NCI-H748 (cell line): ENCODE results near the gene GASK1A.
"Not testable (repeated sequence)": the region's sequence is repeated elsewhere in the genome, so short reads cannot be mapped to it uniquely, and the experiment has no call there.

Experiments used
- DNase-seq: peaks from one replicate; lab custom pipeline; 2025; ENCODE audit not compliant: unreplicated experiment; lab: John Stamatoyannopoulos, UW

Gene GASK1A

GRCh38 chr3:43030162-43030935 is 51.2 kb downstream of the GASK1A start:
- DNase-seq, result no peak

GRCh38 chr3:43031485-43031884 is 52.4 kb downstream of the GASK1A start:
- DNase-seq, result no peak

- DNase-seq, result no peak
These were observed 52.9 kb downstream of the GASK1A start for GRCh38 chr3:43031889-43032545.

- no peak for DNase-seq
These were observed 53.8 kb downstream of the GASK1A start for GRCh38 chr3:43032646-43033628.

GRCh38 chr3:43034200-43034599 is 55.1 kb downstream of the GASK1A start:
- DNase-seq, result no peak

- no peak for DNase-seq
These were observed 55.8 kb downstream of the GASK1A start for GRCh38 chr3:43034911-43035310.

- DNase-seq, result no peak
These were observed 56.8 kb downstream of the GASK1A start for GRCh38 chr3:43035801-43036365.

- DNase-seq, result no peak
These were observed 57.7 kb downstream of the GASK1A start for GRCh38 chr3:43036621-43037423.

GRCh38 chr3:43038010-43038409 is 58.9 kb downstream of the GASK1A start:
- no peak for DNase-seq

- DNase-seq, result no peak
These were observed 62.4 kb downstream of the GASK1A start for GRCh38 chr3:43041517-43041916.

GRCh38 chr3:43043071-43043766 is 64.1 kb downstream of the GASK1A start:
- DNase-seq, result no peak

- DNase-seq, result no peak
These were observed 64.7 kb downstream of the GASK1A start for GRCh38 chr3:43043793-43044192.

GRCh38 chr3:43045079-43045478 is 66.0 kb downstream of the GASK1A start:
- DNase-seq, result not testable (repeated sequence)

GRCh38 chr3:43046583-43046982 is 67.5 kb downstream of the GASK1A start:
- DNase-seq, result no peak

GRCh38 chr3:43048470-43048869 is 69.4 kb downstream of the GASK1A start:
- no peak for DNase-seq

- DNase-seq, result no peak
These were observed 74.2 kb downstream of the GASK1A start for GRCh38 chr3:43053291-43053690.

GRCh38 chr3:43054754-43055153 is 75.6 kb downstream of the GASK1A start:
- DNase-seq, result no peak

GRCh38 chr3:43055393-43055792 is 76.3 kb downstream of the GASK1A start:
- DNase-seq, result no peak
